Naive B cell (primary cell): ENCODE data around the gene IRX5. TPM values are rescaled to one million over a fixed set of nuclear protein-coding genes. Genes with fewer than 3 reads are reported as not detected.

Source experiments
- ATAC-seq, 2 donors: fragments of 150-1000 bp; cut with Tn5 transposase; 2 replicates each; pipeline ENCODE4 v1.10.0; 2021; ENCODE audit warnings: low read depth in 2 of 2, mild to moderate bottlenecking in 2 of 2, moderate library complexity in 2 of 2
- DNase-seq: peaks from one replicate; pipeline ENCODE4 v3.0.0; 2022
- H3K27ac Mint-ChIP-seq, 6 donors: one replicate each; pipeline ENCODE4 v1.8.0; 2020 to 2022; ENCODE audit warnings: mild to moderate bottlenecking in 6 of 6, mixed read lengths in 6 of 6, moderate library complexity in 5 of 6, inconsistent platforms in 2 of 6
- H3K27me3 Mint-ChIP-seq, 3 donors: one replicate each; pipeline ENCODE4 v1.8.0; 2021 to 2022; ENCODE audit warnings: mixed read lengths in 3 of 3, mild to moderate bottlenecking in 1 of 3
- H3K36me3 Mint-ChIP-seq, 2 donors: one replicate each; pipeline ENCODE4 v1.8.0; 2020 to 2022; ENCODE audit warnings: mixed read lengths in 2 of 2, inconsistent platforms in 1 of 2, mild to moderate bottlenecking in 1 of 2
- H3K4me1 Mint-ChIP-seq, 3 donors: one replicate each; pipeline ENCODE4 v1.8.0; 2020 to 2022; ENCODE audit warnings: mixed read lengths in 3 of 3, inconsistent platforms in 1 of 3, mild to moderate bottlenecking in 1 of 3, moderate library complexity in 1 of 3
- H3K4me3 Mint-ChIP-seq, 8 donors: one replicate each; pipeline ENCODE4 v1.8.0; 2020 to 2022; ENCODE audit warnings: mild to moderate bottlenecking in 8 of 8, mixed read lengths in 8 of 8, moderate library complexity in 8 of 8, inconsistent platforms in 2 of 8
- H3K9me3 Mint-ChIP-seq, 7 donors: one replicate each; pipeline ENCODE4 v1.8.0; 2020 to 2022; ENCODE audit warnings: mixed read lengths in 7 of 7, mild to moderate bottlenecking in 5 of 7, inconsistent platforms in 2 of 7, moderate library complexity in 1 of 7
- polyA plus RNA-seq, 6 donors: library from polyadenylated mRNA; unstranded; fragments of 300-500 nt; fragmentation: Illumina TruSeq; gene quantifications; one replicate each; pipeline ENCODE4 v1.2.3, GENCODE V29; 2021; ENCODE audit warnings: low read depth in 6 of 6

The IRX5 gene
- polyA plus RNA-seq, 6 donors from 2014 or later: not detected

DNA sequence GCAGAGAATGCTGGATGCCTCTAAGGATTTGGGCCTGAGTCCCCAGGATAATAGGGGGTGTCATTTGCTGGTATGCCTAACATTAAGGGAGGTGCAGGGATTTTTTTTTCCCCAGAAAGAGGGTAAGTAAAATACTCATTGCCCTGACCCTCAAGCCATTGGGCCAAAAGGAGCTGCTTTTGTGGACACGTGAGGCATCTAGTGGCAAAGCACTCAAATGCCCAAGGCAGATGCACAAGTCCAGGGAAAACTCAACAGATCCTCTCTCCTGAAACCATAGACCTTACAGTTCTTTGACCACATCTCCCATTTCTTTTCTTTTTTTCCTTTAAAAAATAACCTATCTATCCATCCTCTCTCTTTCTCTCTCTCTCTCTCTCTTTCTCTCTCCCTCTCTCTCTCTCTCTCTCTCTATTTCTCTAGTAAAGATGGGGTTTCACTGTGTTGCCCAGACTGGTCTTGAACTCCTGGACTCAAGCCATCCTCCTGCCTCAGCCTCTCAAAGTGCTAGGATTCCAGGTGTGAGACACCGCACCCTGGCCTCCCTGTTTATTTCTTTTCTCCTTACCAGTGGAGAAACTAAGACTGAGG is 11.8 kb downstream of the IRX5 start:
- Mint-ChIP-seq H3K36me3 (peaks cover 0 to 11% of the 10 kb centered on the region in 2 donors), H3K4me1 (peaks cover 0 to 13% (median 8%) of the 10 kb centered on the region in 3 donors), H3K4me3 (peak overlapping the region in 1 of 8 donors; percentile 37), H3K27ac (no peak overlapping the region), H3K9me3 (peaks cover 0 to 8% (median 0%) of the 10 kb centered on the region in 7 donors), H3K27me3 (peaks cover 78 to 95% (median 83%) of the 10 kb centered on the region in 3 donors)
- ATAC-seq (no peak), DNase-seq (no peak)

DNA sequence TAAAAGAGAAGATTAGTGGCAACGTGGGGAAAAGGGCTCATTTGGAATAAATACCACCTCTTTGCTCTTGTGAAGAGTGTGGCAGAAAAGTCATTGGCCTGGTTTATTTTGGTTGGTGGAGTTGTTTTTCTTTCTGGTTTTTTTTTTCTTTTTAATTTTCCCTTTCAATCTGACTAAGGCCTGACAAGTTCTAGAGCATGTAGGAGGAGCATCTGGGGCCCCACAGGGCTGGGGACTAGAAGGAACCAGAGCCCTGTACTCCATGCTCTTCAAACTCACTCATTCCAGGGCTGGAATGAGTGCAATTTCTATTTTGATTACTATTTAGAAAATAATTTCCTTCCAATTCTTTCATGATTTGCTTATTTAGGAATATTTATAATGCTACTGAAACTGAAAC is 13.3 kb downstream of the IRX5 start:
- Mint-ChIP-seq H3K36me3 (peaks cover 0 to 11% of the 10 kb centered on the region in 2 donors), H3K4me3 (no peak overlapping the region), H3K4me1 (peaks cover 0 to 3% (median 0%) of the 10 kb centered on the region in 3 donors), H3K9me3 (peaks cover 0 to 6% (median 0%) of the 10 kb centered on the region in 7 donors), H3K27me3 (peaks cover 78 to 92% (median 80%) of the 10 kb centered on the region in 3 donors), H3K27ac (no peak overlapping the region)
- ATAC-seq (no peak), DNase-seq (no peak)

DNA sequence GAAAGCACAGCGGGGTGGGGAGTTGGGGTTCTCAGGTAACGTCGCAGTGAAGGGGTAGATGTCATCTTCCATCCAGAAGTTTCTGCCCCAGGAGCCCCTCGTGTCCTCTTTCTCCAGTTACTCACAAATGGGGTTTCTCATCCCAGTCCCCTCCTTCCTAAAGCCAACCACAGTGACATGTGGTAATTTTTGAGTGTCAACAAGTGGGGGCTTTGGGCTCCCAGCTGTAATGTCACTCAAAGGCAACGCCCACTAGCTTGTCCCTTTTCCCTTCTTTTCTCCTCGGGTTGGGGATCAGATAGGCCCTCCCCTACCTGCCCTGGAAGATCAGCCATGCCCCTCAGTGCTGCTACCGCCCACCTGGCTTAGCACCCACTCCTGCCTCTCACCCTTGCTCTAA is 14.4 kb downstream of the IRX5 start:
- no peaks in the 10 kb centered on the region for H3K4me1 Mint-ChIP-seq
- H3K27me3 Mint-ChIP-seq: peaks cover 75 to 88% (median 75%) of the 10 kb centered on the region in 3 donors
- no peak overlapping the region for H3K4me3 Mint-ChIP-seq
- peak overlapping the region in 2 of 6 donors; percentile 34 to 62 for H3K27ac Mint-ChIP-seq
- DNase-seq: no peak
- peaks cover 0 to 6% (median 3%) of the 10 kb centered on the region in 7 donors for H3K9me3 Mint-ChIP-seq
- no peak for ATAC-seq
- peaks cover 4 to 11% of the 10 kb centered on the region in 2 donors for H3K36me3 Mint-ChIP-seq

DNA sequence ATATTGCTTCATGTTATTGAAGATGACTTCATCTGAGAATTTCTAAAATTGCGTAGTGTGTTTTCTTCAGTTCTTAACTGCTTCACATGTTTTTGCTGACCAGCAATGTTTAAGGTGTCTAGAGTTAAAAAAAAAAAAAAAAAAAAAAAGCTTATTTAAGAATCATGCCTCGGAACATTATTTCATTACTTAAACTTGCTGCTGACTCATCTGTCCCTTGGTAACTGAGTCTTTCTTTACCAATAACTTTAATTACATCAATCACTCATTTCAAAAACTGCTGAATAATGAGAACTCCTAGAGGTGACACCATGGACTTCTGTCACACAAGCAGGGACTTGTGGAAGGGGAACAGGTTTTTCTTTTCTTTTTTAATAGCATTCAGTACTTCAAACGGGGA is 16.2 kb downstream of the IRX5 start:
- Mint-ChIP-seq H3K27me3 (peaks cover 63 to 75% (median 67%) of the 10 kb centered on the region in 3 donors), H3K27ac (no peak overlapping the region), H3K4me3 (no peak overlapping the region), H3K36me3 (peaks cover 0 to 4% of the 10 kb centered on the region in 2 donors), H3K4me1 (no peaks in the 10 kb centered on the region), H3K9me3 (peaks cover 0 to 6% (median 0%) of the 10 kb centered on the region in 7 donors)
- ATAC-seq (no peak), DNase-seq (no peak)

DNA sequence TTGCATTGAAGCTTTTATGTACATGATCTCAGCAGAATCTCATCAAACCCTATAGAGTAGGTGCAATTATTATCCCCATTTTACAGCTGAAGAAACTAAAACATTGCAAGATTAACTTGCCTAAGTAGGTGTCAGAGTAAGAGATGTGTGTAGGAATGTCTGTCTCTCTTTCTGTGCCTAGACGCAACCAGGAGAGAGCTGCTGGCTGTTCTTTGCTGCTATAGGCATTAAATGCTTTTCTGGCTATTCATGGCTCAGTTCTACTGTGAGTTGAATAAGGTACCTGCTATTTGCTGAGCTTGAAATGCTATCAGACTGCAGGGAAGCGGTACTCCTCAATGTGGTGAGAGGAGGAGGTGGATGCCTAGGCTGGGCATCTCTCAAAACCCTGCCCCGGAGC is 17.0 kb downstream of the IRX5 start:
- DNase-seq (no peak), ATAC-seq (no peak)
- no peaks in the 10 kb centered on the region for H3K4me1 Mint-ChIP-seq
- peaks cover 0 to 4% of the 10 kb centered on the region in 2 donors for H3K36me3 Mint-ChIP-seq
- peaks cover 0 to 6% (median 0%) of the 10 kb centered on the region in 7 donors for H3K9me3 Mint-ChIP-seq
- H3K4me3 Mint-ChIP-seq: no peak overlapping the region
- peaks cover 60 to 71% (median 67%) of the 10 kb centered on the region in 3 donors for H3K27me3 Mint-ChIP-seq
- no peak overlapping the region for H3K27ac Mint-ChIP-seq

DNA sequence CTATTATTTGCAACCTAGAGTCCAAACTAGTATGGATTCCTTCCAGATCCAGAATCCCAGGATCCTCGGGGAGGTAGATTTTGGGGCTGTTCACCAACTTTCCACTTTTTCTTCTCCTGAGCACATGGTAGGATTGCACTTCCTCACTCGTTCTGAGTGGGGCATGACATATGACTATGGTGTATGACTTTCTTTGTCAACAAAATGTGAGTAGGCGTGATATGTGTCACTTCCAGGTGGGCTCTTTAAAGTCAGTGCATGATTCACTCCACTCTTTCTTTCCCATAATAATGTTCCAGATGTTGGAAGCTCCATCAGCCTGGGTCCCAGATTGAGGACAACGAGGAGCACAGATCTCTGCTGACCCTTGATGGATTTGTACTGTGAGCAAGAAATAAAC is 21.5 kb downstream of the IRX5 start:
- no peak overlapping the region for H3K27ac Mint-ChIP-seq
- peaks cover 29 to 46% (median 42%) of the 10 kb centered on the region in 3 donors for H3K27me3 Mint-ChIP-seq
- DNase-seq (no peak), ATAC-seq (no peak)
- H3K9me3 Mint-ChIP-seq: peaks cover 0 to 14% (median 2%) of the 10 kb centered on the region in 7 donors
- H3K4me3 Mint-ChIP-seq: no peak overlapping the region
- no peaks in the 10 kb centered on the region for H3K4me1 Mint-ChIP-seq
- peaks cover 0 to 4% of the 10 kb centered on the region in 2 donors for H3K36me3 Mint-ChIP-seq

DNA sequence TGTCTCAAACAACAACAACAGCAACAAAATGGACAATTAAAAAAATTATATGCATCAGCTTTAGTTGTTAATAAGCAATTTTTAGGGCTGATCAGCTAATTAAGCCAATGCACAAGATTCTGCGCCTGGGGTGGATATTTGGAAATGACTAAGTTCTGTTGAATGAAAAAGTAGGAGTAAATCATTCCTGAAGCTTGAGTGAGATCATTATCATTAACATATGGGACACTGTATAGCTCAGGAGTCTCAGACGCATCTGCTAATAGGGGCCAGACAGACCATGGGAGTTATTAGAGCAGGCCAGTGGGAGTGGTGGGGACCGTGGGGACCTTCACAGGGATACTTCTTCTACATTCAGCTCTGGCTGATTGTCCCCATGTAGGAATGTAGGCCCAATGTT is 22.8 kb downstream of the IRX5 start:
- H3K4me1 Mint-ChIP-seq: no peaks in the 10 kb centered on the region
- no peak for ATAC-seq
- H3K9me3 Mint-ChIP-seq: peaks cover 0 to 14% (median 2%) of the 10 kb centered on the region in 7 donors
- DNase-seq: no peak
- no peak overlapping the region for H3K27ac Mint-ChIP-seq
- H3K4me3 Mint-ChIP-seq: no peak overlapping the region
- H3K36me3 Mint-ChIP-seq: peaks cover 0 to 4% of the 10 kb centered on the region in 2 donors
- H3K27me3 Mint-ChIP-seq: peaks cover 25 to 36% (median 35%) of the 10 kb centered on the region in 3 donors

DNA sequence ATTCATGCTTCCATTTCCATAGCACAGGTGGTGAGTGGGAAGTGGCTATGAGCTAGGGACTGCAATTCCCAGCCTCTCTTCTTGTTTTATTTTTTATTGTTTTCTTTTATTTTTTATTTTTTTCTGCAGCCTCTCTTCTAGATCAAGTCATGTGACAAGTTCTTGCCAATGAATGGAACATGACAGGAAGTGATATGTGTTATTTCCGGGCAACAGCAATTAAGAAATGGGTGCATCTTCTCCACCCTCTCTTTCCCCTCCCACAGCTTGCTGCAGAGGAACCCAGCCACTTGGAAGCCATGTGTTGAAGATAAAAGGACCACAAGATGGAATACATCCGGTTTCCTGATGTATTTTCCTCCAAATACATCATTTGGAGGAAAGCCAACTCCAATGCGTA is 23.6 kb downstream of the IRX5 start:
- Mint-ChIP-seq H3K27ac (no peak overlapping the region), H3K27me3 (peaks cover 27 to 32% (median 27%) of the 10 kb centered on the region in 3 donors), H3K4me3 (no peak overlapping the region), H3K4me1 (no peaks in the 10 kb centered on the region), H3K36me3 (peaks cover 0 to 4% of the 10 kb centered on the region in 2 donors), H3K9me3 (peaks cover 0 to 11% (median 2%) of the 10 kb centered on the region in 7 donors)
- DNase-seq (no peak), ATAC-seq (no peak)

DNA sequence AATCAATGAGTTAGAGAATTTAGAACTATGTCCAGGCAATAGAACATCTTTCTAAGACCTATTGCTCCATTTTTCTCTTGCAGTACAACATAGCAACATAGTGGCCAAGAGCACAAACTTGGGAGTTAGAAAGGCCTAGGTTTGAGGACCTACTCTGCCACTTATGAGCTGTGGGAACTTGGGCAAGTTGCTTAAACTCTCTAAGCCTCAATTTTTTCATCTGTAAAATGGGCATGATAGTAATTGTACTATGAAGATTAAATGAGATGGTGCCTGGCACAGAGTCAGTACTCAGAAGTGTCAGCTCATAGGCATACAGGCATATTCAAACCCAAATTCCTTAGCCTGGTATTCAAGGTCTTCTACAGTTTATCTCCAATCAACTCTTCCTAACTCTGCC is 25.1 kb downstream of the IRX5 start:
- H3K36me3 Mint-ChIP-seq: no peaks in the 10 kb centered on the region
- H3K4me3 Mint-ChIP-seq: no peak overlapping the region
- H3K27ac Mint-ChIP-seq: no peak overlapping the region
- no peaks in the 10 kb centered on the region for H3K4me1 Mint-ChIP-seq
- H3K27me3 Mint-ChIP-seq: peaks cover 17 to 22% (median 19%) of the 10 kb centered on the region in 3 donors
- H3K9me3 Mint-ChIP-seq: peaks cover 0 to 8% (median under 1%) of the 10 kb centered on the region in 7 donors
- ATAC-seq (no peak), DNase-seq (no peak)

DNA sequence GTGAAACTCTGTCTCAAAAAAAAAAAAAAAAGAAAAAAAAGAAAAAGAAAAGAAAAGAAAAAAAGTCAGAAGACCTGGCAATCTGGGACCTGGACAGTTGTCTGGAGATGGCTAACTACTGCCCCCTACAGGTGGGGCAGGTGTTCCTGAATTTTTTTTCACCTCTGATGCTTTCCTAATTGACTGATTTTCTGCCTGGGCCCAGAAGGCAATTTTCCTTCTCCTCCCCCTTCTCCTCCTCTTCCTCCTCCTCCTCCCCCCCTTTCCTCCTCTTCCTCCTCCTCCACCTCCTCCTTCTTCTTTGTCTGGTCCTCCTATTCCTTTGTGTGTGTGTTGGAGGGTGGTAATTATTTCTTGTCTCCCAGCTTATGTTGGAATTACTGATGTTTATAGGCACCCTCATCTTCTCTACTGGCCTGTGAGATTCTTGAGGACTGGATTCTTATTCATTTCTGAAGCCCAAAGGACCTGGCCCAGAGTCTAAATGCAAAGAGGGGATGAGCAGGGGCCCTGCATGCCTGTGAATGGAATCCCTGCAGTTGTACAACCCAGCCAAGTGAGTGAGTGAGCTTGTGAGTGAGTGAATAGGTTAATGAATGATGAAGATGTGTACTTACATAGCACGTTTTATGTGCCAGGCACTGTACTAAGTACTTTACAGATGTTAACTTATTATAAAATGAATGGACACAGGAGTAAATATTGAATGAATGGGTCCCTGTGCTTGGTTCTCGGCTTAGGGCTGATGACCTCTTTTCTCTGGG is 26.9 kb downstream of the IRX5 start:
- ATAC-seq (no peak), DNase-seq (no peak)
- H3K4me1 Mint-ChIP-seq: no peaks in the 10 kb centered on the region
- H3K36me3 Mint-ChIP-seq: no peaks in the 10 kb centered on the region
- H3K4me3 Mint-ChIP-seq: no peak overlapping the region
- no peak overlapping the region for H3K27ac Mint-ChIP-seq
- H3K27me3 Mint-ChIP-seq: peaks cover 6 to 25% (median 25%) of the 10 kb centered on the region in 3 donors
- H3K9me3 Mint-ChIP-seq: peaks cover 0 to 8% (median 0%) of the 10 kb centered on the region in 7 donors

DNA sequence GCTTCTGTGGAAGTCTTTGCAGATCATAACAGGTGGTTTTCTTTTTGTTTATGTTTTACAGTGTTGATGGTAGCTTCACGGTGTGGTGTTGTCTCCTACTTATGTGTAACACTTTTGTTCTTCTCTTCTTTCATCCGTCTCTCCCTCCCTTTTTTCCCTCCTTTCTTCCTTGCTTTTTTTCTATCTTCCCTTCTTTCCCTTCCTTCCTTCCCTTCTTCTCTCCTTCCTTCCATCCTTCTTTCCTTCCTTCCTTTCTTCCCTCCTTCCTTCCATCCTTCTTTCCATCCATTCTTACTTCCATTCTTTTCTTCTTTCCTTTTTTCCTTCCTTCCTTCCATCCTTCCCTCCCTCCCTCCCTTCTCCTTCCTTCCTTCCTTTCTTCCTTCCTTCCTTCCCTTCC is 31.4 kb downstream of the IRX5 start:
- Mint-ChIP-seq H3K27me3 (peaks cover 4 to 49% (median 22%) of the 10 kb centered on the region in 3 donors), H3K4me3 (no peak overlapping the region), H3K9me3 (peaks cover 0 to 5% (median 0%) of the 10 kb centered on the region in 7 donors), H3K36me3 (no peaks in the 10 kb centered on the region), H3K4me1 (no peaks in the 10 kb centered on the region), H3K27ac (no peak overlapping the region)
- no peak for DNase-seq
- no peak for ATAC-seq

DNA sequence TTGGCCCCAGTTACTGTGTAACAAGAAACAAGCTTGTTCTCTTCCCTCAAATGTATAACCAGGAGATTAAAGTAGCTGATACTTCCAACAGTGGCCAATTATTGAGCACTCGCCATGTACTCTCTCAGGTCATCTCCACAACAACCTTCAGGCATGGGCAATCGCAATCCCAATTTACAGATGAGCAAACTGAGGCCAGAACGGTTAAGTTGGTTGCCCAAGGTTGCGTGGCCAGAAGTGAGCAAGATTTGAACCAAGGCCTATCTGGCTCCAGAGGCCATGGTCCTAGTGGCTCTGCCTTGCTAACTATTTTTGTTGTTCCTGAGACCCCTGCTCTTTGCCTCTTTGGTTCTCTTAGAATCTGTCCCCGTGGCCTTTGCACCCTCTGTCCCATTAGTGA is 33.6 kb downstream of the IRX5 start:
- no peaks in the 10 kb centered on the region for H3K4me1 Mint-ChIP-seq
- peaks cover 0 to 5% (median 0%) of the 10 kb centered on the region in 7 donors for H3K9me3 Mint-ChIP-seq
- H3K4me3 Mint-ChIP-seq: no peak overlapping the region
- ATAC-seq (no peak), DNase-seq (no peak)
- no peak overlapping the region for H3K27ac Mint-ChIP-seq
- H3K27me3 Mint-ChIP-seq: peaks cover 4 to 42% (median 22%) of the 10 kb centered on the region in 3 donors
- no peaks in the 10 kb centered on the region for H3K36me3 Mint-ChIP-seq

DNA sequence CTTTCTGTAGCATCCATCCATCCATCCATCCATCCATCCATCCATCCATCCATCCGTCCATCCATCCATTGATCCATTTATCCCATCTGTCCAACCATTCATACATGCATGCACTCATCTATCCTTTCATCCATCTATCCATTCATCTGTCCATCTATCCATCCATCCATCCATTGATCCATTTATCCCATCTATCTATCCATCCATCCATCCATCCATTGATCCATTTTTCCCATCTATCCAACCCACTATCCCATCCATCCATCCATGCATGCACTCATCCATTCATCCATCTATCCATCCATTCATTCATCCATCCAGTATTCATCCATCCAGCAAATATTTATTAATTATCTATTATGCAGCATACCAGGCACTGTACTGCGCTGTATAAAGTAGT is 34.8 kb downstream of the IRX5 start:
- Mint-ChIP-seq H3K4me3 (no peak overlapping the region), H3K36me3 (no peaks in the 10 kb centered on the region), H3K4me1 (no peaks in the 10 kb centered on the region), H3K9me3 (peaks cover 0 to 5% (median 0%) of the 10 kb centered on the region in 7 donors), H3K27me3 (peaks cover 4 to 42% (median 22%) of the 10 kb centered on the region in 3 donors), H3K27ac (no peak overlapping the region)
- ATAC-seq (no peak), DNase-seq (no peak)

DNA sequence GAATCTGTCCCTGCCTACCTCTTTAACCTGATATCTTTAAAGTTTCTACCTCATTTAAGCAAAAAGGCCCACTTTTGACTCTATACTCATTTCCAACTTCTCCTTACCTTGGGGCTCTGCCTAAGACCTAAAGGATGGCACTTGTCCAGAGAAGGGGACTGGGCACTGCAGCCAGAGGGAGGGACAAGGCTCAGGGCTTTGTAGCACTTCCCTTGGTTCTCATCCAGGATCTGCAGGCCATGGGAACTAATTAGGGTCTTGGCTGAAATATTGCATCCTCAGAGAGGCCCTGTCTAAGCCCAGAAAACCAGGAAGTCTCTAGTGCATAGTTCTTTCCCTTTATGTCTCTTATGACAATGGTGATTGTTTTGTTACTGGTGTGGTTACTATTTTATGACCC is 37.3 kb downstream of the IRX5 start:
- Mint-ChIP-seq H3K4me1 (no peaks in the 10 kb centered on the region), H3K27me3 (peaks cover 4 to 24% (median 18%) of the 10 kb centered on the region in 3 donors), H3K4me3 (no peak overlapping the region), H3K9me3 (peaks cover 0 to 5% (median 0%) of the 10 kb centered on the region in 7 donors), H3K27ac (no peak overlapping the region), H3K36me3 (no peaks in the 10 kb centered on the region)
- ATAC-seq: no peak
- DNase-seq: no peak
